ENCODE measurements around the gene SORD.
"Not testable (repeated sequence)": the region's sequence is repeated elsewhere in the genome, so short reads cannot be mapped to it uniquely, and the experiment has no call there.

DNA sequence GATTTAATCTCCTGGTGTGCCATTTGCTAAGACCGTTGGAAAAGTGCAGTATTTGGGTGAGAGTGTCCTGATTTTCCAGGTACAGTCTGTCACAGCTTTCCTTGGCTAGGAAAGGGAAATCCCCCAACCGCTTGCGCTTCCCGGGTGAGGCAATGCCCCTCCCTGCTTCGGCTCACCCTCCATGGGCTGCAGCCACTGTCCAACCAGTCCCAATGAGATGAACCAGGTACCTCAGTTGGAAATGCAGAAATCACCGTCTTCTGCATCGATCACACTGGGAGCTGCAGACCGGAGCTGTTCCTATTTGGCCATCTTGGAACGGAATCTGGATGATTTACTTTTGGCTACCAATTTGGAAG, 2.1 kb upstream of the SORD start:
- not testable (repeated sequence) for TF ChIP-seq POLR2AphosphoS5 (IDR thresholded peaks at IDR 0.05; ENCODE audit: borderline replicate concordance, low read depth, low read length); EZH2 (IDR thresholded peaks at IDR 0.05)

All from SK-N-MC (cell line).